HepG2 (cell line): Measurements from ENCODE around the gene METTL22. TPM values are rescaled to one million over a fixed set of nuclear protein-coding genes. Genes with fewer than 3 reads are reported as not detected.

Source experiments
- DDIT3 ChIP-seq: sonication (generic); formaldehyde crosslinking; IDR thresholded peaks from 2 replicates; pipeline ENCODE4 v1.4.0; 2020; ENCODE audit warnings: mild to moderate bottlenecking, missing genetic modification reagents
- EP300 ChIP-seq, 3 experiments: sonication (generic) in 1 of 3; formaldehyde crosslinking in 1 of 3; IDR thresholded peaks; 2 replicates each; pipeline versions ENCODE4 v1.5.1 to v1.6.1; 2011 to 2020; ENCODE audit warnings: low read depth in 2 of 3, low read length in 2 of 3, borderline replicate concordance in 1 of 3, improper control_type of control experiment in 1 of 3, mild to moderate bottlenecking in 1 of 3, missing genetic modification reagents in 1 of 3, moderate library complexity in 1 of 3
- HMGXB4 ChIP-seq, 2 experiments: sonication (generic) in 1 of 2; formaldehyde crosslinking in 1 of 2; IDR thresholded peaks; 2 replicates each; pipeline versions ENCODE4 v1.4.0 to v1.6.1; 2018 to 2020; ENCODE audit warnings: missing genetic modification reagents in 2 of 2, borderline replicate concordance in 1 of 2, low read depth in 1 of 2, mild to moderate bottlenecking in 1 of 2, missing biosample characterization in 1 of 2
- HNRNPK ChIP-seq: fragments of 200-400 bp; formaldehyde crosslinking; IDR thresholded peaks from 2 replicates; pipeline ENCODE4 v1.6.1; 2018; ENCODE audit warnings: low read length, low read depth, moderate library complexity, mild to moderate bottlenecking; ENCODE audit not compliant: poor library complexity, severe bottlenecking
- MAFF ChIP-seq: IDR thresholded peaks from 2 replicates; pipeline ENCODE4 v1.6.1; 2011; ENCODE audit warnings: low read depth, low read length, improper control_type of control experiment
- MBD4 ChIP-seq: IDR thresholded peaks from 2 replicates; pipeline ENCODE4 v1.6.1; 2012; ENCODE audit warnings: low read length, inconsistent platforms, borderline replicate concordance
- NCOA2 ChIP-seq: sonication (generic); formaldehyde crosslinking; IDR thresholded peaks from 2 replicates; pipeline ENCODE4 v1.8.0; 2022; ENCODE audit warnings: inconsistent platforms
- PLRG1 ChIP-seq: fragments of 450-650 bp; conservative IDR thresholded peaks from 2 replicates; pipeline ENCODE4 v1.6.1; 2016
- PLSCR1 ChIP-seq: sonication (generic); formaldehyde crosslinking; IDR thresholded peaks from 2 replicates; pipeline ENCODE4 v1.5.0; 2020; ENCODE audit warnings: missing genetic modification reagents, mild to moderate bottlenecking, borderline replicate concordance
- POLR2A ChIP-seq, 2 experiments: IDR thresholded peaks; 2 replicates each; pipeline ENCODE4 v1.6.1; 2011; ENCODE audit warnings: low read depth in 2 of 2, low read length in 2 of 2, mild to moderate bottlenecking in 1 of 2, moderate library complexity in 1 of 2; ENCODE audit not compliant: insufficient read depth in 1 of 2
- SKI ChIP-seq: fragments of 450-650 bp; IDR thresholded peaks from one replicate; pipeline ENCODE4 v1.6.1; 2018; ENCODE audit warnings: mild to moderate bottlenecking; ENCODE audit not compliant: partially characterized antibody
- SNAPC5 ChIP-seq: sonication (generic); formaldehyde crosslinking; IDR thresholded peaks from 2 replicates; pipeline ENCODE4 v1.8.1; 2023; ENCODE audit warnings: mild to moderate bottlenecking, missing genetic modification reagents, borderline replicate concordance
- SRF ChIP-seq: IDR thresholded peaks from 2 replicates; pipeline ENCODE4 v1.6.1; 2011; ENCODE audit warnings: mild to moderate bottlenecking, low read depth, low read length, moderate library complexity
- ZKSCAN8 ChIP-seq: IDR thresholded peaks from 2 replicates; pipeline ENCODE4 v1.6.1; 2016; ENCODE audit warnings: borderline replicate concordance, missing genetic modification reagents, missing compliant biosample characterization
- ZNF230 ChIP-seq: sonication (generic); formaldehyde crosslinking; IDR thresholded peaks from 2 replicates; pipeline ENCODE4 v1.4.0; 2020; ENCODE audit warnings: mild to moderate bottlenecking, missing genetic modification reagents
- ZNF280B ChIP-seq: sonication (generic); formaldehyde crosslinking; IDR thresholded peaks from 2 replicates; pipeline ENCODE4 v1.5.0; 2020; ENCODE audit warnings: missing genetic modification reagents, mild to moderate bottlenecking, borderline replicate concordance
- ZNF496 ChIP-seq: sonication (generic); formaldehyde crosslinking; IDR thresholded peaks from 2 replicates; pipeline ENCODE4 v1.8.1; 2023; ENCODE audit warnings: mild to moderate bottlenecking, moderate library complexity, missing genetic modification reagents; ENCODE audit not compliant: insufficient replicate concordance
- ZNF747 ChIP-seq: sonication (generic); formaldehyde crosslinking; IDR thresholded peaks from 2 replicates; pipeline ENCODE4 v1.8.1; 2023; ENCODE audit warnings: missing genetic modification reagents, mild to moderate bottlenecking, borderline replicate concordance
- ZNF777 ChIP-seq: sonication (generic); formaldehyde crosslinking; IDR thresholded peaks from 2 replicates; pipeline ENCODE4 v1.4.0; 2020; ENCODE audit warnings: missing genetic modification reagents
- ZNF879 ChIP-seq: sonication (generic); formaldehyde crosslinking; IDR thresholded peaks from 2 replicates; pipeline ENCODE4 v1.8.1; 2023; ENCODE audit warnings: missing genetic modification reagents
- polyA plus RNA-seq, 8 experiments: library from polyadenylated mRNA; depleted of rRNA in 3 of 8; stranded (reverse) in 7 of 8; unstranded in 1 of 8; fragments of >200 nt; fragmentation: Illumina TruSeq in 4 of 8; extraction: Trizol in 4 of 8; gene quantifications; 2 replicates each; pipeline versions ENCODE4 v1.2.1 to v1.2.3, GENCODE V29; 2011 to 2016; ENCODE audit warnings: low read depth in 4 of 8, missing spikeins in 1 of 8, mixed read lengths in 1 of 8; ENCODE audit not compliant: insufficient read depth in 1 of 8
- total RNA-seq, 5 experiments: library from RNA; depleted of rRNA; stranded (reverse); fragments of >200 nt; fragmentation: Illumina TruSeq; extraction: Trizol; gene quantifications; 2 replicates each; pipeline ENCODE4 v1.2.3, GENCODE V29; 2016; ENCODE audit warnings: low read depth in 1 of 5

Gene METTL22
- total and polyA plus RNA-seq, 2 of the 13 experiments (the other 11 are each of a cell fraction or from before 2014, with no cell fraction given) = 36.2 to 94.8 TPM

- peak; percentile 83; the same call in 1 of the 2 replicates for TF ChIP-seq ZNF230 (CRISPR knock-in tag)
- TF ChIP-seq HNRNPK = no peak
- TF ChIP-seq SKI = peak; percentile 90
- no peak for TF ChIP-seq DDIT3
- 0 out of 2 replicates have a peak, but pooled peaks have one; percentile 67 for TF ChIP-seq ZNF777 (CRISPR knock-in tag)
- TF ChIP-seq ZNF747 (CRISPR knock-in tag) = no peak
- TF ChIP-seq ZNF496 = no peak
- TF ChIP-seq SNAPC5 (CRISPR knock-in tag) = no peak
- TF ChIP-seq ZNF280B (CRISPR knock-in tag) = no peak
- TF ChIP-seq SRF = no peak
- peak; percentile 86 to 88 for TF ChIP-seq POLR2A (IDR thresholded peaks at IDR 0.05; ENCODE audit: insufficient read depth in 1 of 2, low read depth in 2 of 2, low read length in 2 of 2)
- no peak for TF ChIP-seq PLSCR1 (CRISPR knock-in tag)
- TF ChIP-seq HMGXB4 (CRISPR knock-in tag; IDR thresholded peaks at IDR 0.05; ENCODE audit: borderline replicate concordance in 1 of 2, low read depth in 1 of 2) = peak; percentile 40 to 41; a peak in 2 of 4 replicates
- no peak for TF ChIP-seq MBD4
- TF ChIP-seq ZNF879 = no peak
- TF ChIP-seq ZKSCAN8 (CRISPR knock-in tag) = no peak
- TF ChIP-seq NCOA2 (CRISPR knock-in tag) = no peak
- peak; percentile 60 to 64; a peak in 2 of 4 replicates for TF ChIP-seq EP300 (IDR thresholded peaks at IDR 0.05; ENCODE audit: low read depth in 2 of 2, low read length in 2 of 2)
- no peak for TF ChIP-seq EP300 (CRISPR knock-in tag; IDR thresholded peaks at IDR 0.05; ENCODE audit: borderline replicate concordance)
- no peak for TF ChIP-seq MAFF
- TF ChIP-seq PLRG1 = no peak
Observed at GRCh38 chr16:8674413-8675022, 53.0 kb downstream of the METTL22 start, which contains the start of gene ABAT (continued).
